Medulla oblongata (tissue), 1 donor: ENCODE measurements around the gene ATG10.
"Not testable (repeated sequence)": the region's sequence is repeated elsewhere in the genome, so short reads cannot be mapped to it uniquely, and the experiment has no call there.

Experiments used
- DNase-seq: peaks from one replicate; pipeline ENCODE4 v3.0.0-alpha.2; 2015; ENCODE audit errors: extremely low spot score

ATG10 gene

GRCh38 chr5:82119889-82120288 lies 148.1 kb downstream of the ATG10 start:
- no peak for DNase-seq

- DNase-seq, result no peak
Measured at GRCh38 chr5:82129723-82130285, 158.0 kb downstream of the ATG10 start.

GRCh38 chr5:82130602-82131001 lies 158.8 kb downstream of the ATG10 start:
- DNase-seq, result no peak

GRCh38 chr5:82137205-82137604 lies 165.4 kb downstream of the ATG10 start:
- no peak for DNase-seq

- DNase-seq, result not testable (repeated sequence)
Measured at GRCh38 chr5:82139837-82140236, 168.0 kb downstream of the ATG10 start.

- no peak for DNase-seq
Measured at GRCh38 chr5:82142217-82142841, 170.5 kb downstream of the ATG10 start.

GRCh38 chr5:82142928-82143577 lies 171.2 kb downstream of the ATG10 start:
- no peak for DNase-seq

- no peak for DNase-seq
Measured at GRCh38 chr5:82147860-82148573, 176.2 kb downstream of the ATG10 start.

GRCh38 chr5:82149434-82149833 lies 177.6 kb downstream of the ATG10 start:
- DNase-seq, result no peak

- peak; percentile 64 for DNase-seq
Measured at GRCh38 chr5:82150559-82150958, 178.7 kb downstream of the ATG10 start.

GRCh38 chr5:82151204-82151603 lies 179.4 kb downstream of the ATG10 start:
- no peak for DNase-seq

GRCh38 chr5:82151662-82152061 lies 179.8 kb downstream of the ATG10 start:
- DNase-seq, result no peak

GRCh38 chr5:82152978-82153481 lies 181.2 kb downstream of the ATG10 start:
- no peak for DNase-seq

GRCh38 chr5:82154776-82155175 lies 183.0 kb downstream of the ATG10 start:
- no peak for DNase-seq

GRCh38 chr5:82155305-82155704 lies 183.5 kb downstream of the ATG10 start:
- DNase-seq, result no peak

GRCh38 chr5:82156874-82157273 lies 185.1 kb downstream of the ATG10 start:
- DNase-seq, result no peak

GRCh38 chr5:82158755-82159413 lies 187.1 kb downstream of the ATG10 start:
- DNase-seq, result no peak

GRCh38 chr5:82160948-82161347 lies 189.1 kb downstream of the ATG10 start:
- DNase-seq, result no peak

GRCh38 chr5:82162573-82162972 lies 190.8 kb downstream of the ATG10 start:
- DNase-seq, result no peak

- DNase-seq, result no peak
Measured at GRCh38 chr5:82163452-82164175, 191.8 kb downstream of the ATG10 start.
